Muscle layer of duodenum (tissue), 2 donors: ENCODE measurements around the gene RSBN1L.

Experiments used
- H3K27ac ChIP-seq: one replicate; pipeline ENCODE4 v1.7.0; 2013; ENCODE audit warnings: mild to moderate bottlenecking, low read length
- H3K27me3 ChIP-seq: one replicate; pipeline ENCODE4 v1.7.0; 2013; ENCODE audit warnings: low read depth, mild to moderate bottlenecking, control low read depth, low read length
- H3K36me3 ChIP-seq, 2 donors: one replicate each; pipeline ENCODE4 v1.7.0; 2013; ENCODE audit warnings: low read length in 2 of 2, control low read depth in 1 of 2, mild to moderate bottlenecking in 1 of 2; ENCODE audit not compliant: insufficient read depth in 2 of 2, control insufficient read depth in 1 of 2
- H3K4me1 ChIP-seq, 2 donors: one replicate each; pipeline ENCODE4 v1.7.0; 2013; ENCODE audit warnings: low read length in 2 of 2, mild to moderate bottlenecking in 2 of 2, control low read depth in 1 of 2, moderate library complexity in 1 of 2; ENCODE audit not compliant: insufficient read depth in 2 of 2, control insufficient read depth in 1 of 2
- H3K4me3 ChIP-seq, 2 donors: one replicate each; pipeline ENCODE4 v1.7.0; 2013; ENCODE audit warnings: low read length in 2 of 2, low read depth in 1 of 2, mild to moderate bottlenecking in 1 of 2
- H3K9me3 ChIP-seq, 2 donors: one replicate each; pipeline ENCODE4 v1.7.0; 2013; ENCODE audit warnings: low read length in 2 of 2, control low read depth in 1 of 2, mild to moderate bottlenecking in 1 of 2; ENCODE audit not compliant: control insufficient read depth in 1 of 2
- donor health status: healthy.

Gene RSBN1L

DNA sequence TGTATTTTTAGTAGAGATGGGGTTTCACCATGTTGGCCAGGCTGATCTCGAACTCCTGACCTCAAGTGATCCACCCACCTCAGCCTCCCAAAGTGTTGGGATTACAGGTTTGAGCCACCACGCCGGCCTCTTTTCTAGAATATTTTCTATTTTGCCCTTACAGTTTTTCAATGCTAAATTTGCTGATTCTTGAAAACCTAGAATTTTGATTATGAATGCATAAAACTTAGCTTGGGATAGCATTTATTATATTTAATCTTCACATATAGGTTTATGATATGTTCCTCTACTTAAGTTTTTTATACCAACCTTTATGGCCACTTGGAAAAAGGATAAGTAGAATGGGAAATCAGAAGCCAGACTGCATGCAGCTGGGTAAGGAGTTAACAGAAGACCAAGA lies 99.8 kb downstream of the RSBN1L start:
- Histone ChIP-seq H3K9me3 (no peaks in the 10 kb centered on the region), H3K36me3 (peaks cover 5 to 6% of the 10 kb centered on the region in 2 donors), H3K27me3 (no peaks in the 10 kb centered on the region), H3K4me1 (peaks cover 14 to 23% of the 10 kb centered on the region in 2 donors), H3K27ac (no peak overlapping the region), H3K4me3 (peak overlapping the region; percentile 83 to 93)

DNA sequence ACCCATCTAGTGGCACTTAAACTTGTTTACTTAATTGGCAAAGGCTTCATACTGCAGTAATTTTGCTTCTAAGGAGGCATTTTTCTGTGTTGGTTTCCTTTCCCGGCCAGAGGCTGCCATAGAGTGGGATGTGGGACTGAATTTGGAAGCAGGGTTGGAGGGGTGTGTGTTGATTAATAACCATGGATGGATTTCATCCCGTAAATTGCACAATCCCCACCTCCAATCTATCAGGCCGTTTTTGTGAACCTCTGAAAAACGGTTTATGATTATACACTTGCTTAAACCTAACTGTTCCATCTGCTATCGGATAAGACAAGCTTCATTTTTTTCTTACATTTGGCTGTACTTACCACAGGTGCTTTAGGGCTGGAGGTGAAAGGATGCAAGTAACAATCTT lies 100.7 kb downstream of the RSBN1L start:
- peaks cover 14 to 23% of the 10 kb centered on the region in 2 donors for H3K4me1 ChIP-seq
- H3K36me3 ChIP-seq, result peaks cover 5 to 6% of the 10 kb centered on the region in 2 donors
- H3K27me3 ChIP-seq, result no peaks in the 10 kb centered on the region
- H3K4me3 ChIP-seq, result peak overlapping the region; percentile 83 to 93
- H3K9me3 ChIP-seq, result no peaks in the 10 kb centered on the region
- peak overlapping the region; percentile 88 for H3K27ac ChIP-seq

DNA sequence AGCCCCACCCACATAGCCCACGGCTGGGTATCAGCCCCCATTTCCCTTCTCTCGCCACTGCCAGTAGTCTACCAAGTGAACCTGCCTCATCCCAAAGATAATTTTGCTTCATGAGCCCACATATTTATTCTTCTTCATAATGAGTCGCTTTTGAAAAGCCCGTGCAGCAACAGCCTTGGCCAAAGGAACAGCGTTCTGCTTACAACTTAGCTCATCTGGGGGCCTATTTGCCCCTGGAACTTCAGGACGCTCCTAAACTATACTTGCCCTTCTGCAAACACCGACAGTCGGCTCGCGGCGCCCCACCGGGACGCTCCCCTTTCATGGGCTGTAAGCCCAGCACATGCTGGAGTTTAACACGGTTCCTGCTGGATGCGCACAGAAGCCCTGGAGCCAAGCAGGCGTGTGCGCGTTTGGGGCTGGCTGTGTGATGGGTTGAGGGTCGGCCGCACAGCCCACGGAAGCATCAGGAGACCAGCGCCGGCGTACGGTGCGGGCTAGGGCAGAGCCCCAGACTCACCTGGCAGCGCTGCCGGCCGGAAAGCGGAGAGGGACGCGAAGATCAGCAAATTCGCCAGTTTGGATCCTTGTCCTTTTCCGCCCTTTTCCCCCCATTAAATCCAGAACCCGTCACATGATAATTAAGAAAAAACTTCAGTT lies 101.6 kb downstream of the RSBN1L start:
- Histone ChIP-seq H3K9me3 (no peaks in the 10 kb centered on the region), H3K27ac (peak overlapping the region; percentile 88), H3K27me3 (no peaks in the 10 kb centered on the region), H3K4me3 (peak overlapping the region; percentile 83 to 93), H3K4me1 (peaks cover 14 to 23% of the 10 kb centered on the region in 2 donors), H3K36me3 (peaks cover 5 to 6% of the 10 kb centered on the region in 2 donors)

DNA sequence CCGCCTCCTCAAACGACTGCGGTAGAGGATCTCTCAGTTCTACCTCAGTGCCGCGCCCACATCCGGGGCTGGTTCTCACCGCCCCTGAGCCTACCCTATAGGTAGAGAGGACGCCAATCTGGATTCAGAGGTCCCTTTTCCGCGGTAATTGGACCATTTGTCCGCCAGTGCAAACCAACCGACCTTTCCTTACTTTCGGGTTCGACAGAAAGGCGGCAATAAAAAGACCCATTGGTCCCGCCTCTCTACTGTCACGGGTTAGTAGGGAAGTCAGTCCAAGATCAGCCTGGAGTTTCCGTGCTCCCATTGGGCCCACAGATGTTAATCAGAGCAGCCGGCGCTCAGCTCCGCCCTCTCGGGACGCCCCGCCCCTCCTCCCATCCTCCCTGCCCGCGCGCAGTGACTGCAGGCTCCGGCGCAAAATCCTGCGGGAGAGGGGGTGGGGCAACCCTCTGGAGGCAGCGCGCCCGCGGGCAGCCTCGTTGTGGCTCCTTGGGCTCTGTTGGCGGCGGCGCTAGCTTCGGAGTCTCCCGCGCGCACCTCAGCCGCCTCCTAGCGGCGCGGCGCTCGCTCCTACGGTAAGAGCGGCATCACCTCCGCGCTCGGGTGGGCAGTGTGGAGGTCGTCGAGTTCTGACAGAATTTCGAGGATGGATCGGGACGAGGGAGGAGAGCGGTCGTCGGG lies 102.3 kb downstream of the RSBN1L start, which contains the start of the genes PHTF2 and TMEM60:
PHTF2 (plus strand) TSS at position 380 of the 684 bp plus-strand sequence.
TMEM60 (minus strand) TSS at position 41 of the 684 bp plus-strand sequence. CDS start 4,061 bp downstream, outside the sequence.
- peaks cover 14 to 23% of the 10 kb centered on the region in 2 donors for H3K4me1 ChIP-seq
- H3K27me3 ChIP-seq, result no peaks in the 10 kb centered on the region
- H3K36me3 ChIP-seq, result peaks cover 4 to 6% of the 10 kb centered on the region in 2 donors
- H3K4me3 ChIP-seq, result peak within 1 kb of the TSS; percentile 83 to 93
- no peaks in the 10 kb centered on the region for H3K9me3 ChIP-seq
- peak within 1 kb of the TSS; percentile 88 for H3K27ac ChIP-seq

DNA sequence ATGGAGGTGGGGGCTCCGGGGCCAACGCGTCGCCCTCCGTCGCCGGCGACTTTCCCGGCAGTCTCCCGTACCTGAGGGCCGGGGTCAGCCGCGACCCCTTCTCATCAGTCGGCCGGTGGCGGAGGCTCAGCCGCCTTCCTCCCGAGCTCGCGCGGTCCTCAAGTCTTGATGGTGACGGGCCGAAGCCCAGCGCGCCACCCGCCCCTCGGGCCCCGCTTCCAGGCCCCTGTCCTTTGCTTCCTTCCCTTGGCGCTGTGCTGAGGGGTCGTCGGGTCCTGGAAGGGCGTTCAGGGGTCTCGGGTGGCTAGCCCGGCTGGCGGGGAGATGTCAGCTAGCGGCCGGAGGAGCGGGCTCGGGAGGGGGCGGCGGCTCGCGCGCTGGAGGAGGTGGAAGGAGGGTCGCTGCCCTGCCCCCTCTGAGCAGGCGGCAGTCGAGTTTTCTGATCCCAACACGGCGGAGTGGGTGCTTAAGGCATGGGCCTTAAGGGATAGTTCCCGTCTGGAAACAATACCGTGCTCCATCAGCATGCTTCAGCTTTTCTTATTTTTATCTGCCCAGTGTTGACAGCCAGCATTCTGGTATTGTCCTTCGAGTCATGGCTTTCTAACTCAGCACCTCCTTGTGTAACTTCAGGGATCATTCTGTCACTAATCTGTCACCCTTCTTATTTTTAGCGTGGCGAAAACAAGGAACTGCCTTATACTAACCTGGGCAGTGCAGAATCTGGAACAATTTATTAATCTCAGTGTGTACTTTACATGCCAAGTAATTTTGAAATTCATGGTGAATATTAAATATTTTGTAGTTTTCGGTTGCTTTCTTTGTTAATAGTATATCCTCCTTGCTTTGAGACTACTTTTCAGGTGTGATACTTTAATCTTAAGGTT lies 103.1 kb downstream of the RSBN1L start:
- no peaks in the 10 kb centered on the region for H3K27me3 ChIP-seq
- no peaks in the 10 kb centered on the region for H3K9me3 ChIP-seq
- peaks cover 14 to 23% of the 10 kb centered on the region in 2 donors for H3K4me1 ChIP-seq
- peak overlapping the region; percentile 83 to 93 for H3K4me3 ChIP-seq
- no peaks in the 10 kb centered on the region for H3K36me3 ChIP-seq
- peak overlapping the region; percentile 55 for H3K27ac ChIP-seq

DNA sequence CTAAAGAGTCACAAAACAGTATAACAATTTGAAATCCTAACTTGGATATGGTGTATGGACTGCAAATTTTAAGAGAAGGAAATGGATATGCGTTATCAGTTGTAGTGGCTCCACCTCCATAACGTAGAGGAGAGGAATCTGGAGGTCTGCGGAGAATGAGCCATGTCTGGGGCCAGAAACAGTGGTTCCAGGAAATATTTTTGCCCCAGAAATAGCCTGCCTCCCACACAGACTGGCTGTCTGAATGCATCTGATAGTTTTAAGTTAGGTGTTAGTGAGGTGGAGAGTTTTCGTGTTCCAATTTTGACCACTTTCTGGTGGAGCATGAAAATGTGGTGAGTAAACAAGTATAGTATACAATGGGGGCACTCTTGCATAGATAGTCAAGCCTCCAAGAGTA lies 103.9 kb downstream of the RSBN1L start:
- no peaks in the 10 kb centered on the region for H3K36me3 ChIP-seq
- H3K27ac ChIP-seq, result no peak overlapping the region
- H3K9me3 ChIP-seq, result no peaks in the 10 kb centered on the region
- peaks cover 14 to 23% of the 10 kb centered on the region in 2 donors for H3K4me1 ChIP-seq
- H3K4me3 ChIP-seq, result peak overlapping the region in 1 of 2 donors; percentile 93
- no peaks in the 10 kb centered on the region for H3K27me3 ChIP-seq

DNA sequence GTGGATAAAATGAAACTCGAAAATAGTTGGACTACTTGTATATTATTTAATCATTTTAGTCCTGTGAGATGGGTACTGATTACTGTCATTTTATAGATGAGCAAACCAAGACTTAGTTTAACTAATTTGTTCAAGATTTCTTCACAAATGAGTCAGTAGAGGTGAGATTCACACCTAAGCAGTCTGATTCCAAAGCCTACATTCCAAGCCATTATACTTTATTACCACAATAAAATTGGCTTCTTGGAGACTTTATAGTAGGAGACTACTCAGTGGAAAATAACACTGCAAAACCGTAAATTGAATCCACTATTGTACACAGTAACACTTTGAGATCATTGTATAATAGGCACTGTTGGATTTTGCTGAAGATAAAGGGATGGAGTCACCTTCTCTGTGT lies 104.5 kb downstream of the RSBN1L start:
- no peak overlapping the region for H3K27ac ChIP-seq
- H3K27me3 ChIP-seq, result no peaks in the 10 kb centered on the region
- H3K4me3 ChIP-seq, result no peak overlapping the region
- H3K4me1 ChIP-seq, result peaks cover 14 to 23% of the 10 kb centered on the region in 2 donors
- H3K36me3 ChIP-seq, result no peaks in the 10 kb centered on the region
- H3K9me3 ChIP-seq, result peaks cover 0 to under 1% of the 10 kb centered on the region in 2 donors

DNA sequence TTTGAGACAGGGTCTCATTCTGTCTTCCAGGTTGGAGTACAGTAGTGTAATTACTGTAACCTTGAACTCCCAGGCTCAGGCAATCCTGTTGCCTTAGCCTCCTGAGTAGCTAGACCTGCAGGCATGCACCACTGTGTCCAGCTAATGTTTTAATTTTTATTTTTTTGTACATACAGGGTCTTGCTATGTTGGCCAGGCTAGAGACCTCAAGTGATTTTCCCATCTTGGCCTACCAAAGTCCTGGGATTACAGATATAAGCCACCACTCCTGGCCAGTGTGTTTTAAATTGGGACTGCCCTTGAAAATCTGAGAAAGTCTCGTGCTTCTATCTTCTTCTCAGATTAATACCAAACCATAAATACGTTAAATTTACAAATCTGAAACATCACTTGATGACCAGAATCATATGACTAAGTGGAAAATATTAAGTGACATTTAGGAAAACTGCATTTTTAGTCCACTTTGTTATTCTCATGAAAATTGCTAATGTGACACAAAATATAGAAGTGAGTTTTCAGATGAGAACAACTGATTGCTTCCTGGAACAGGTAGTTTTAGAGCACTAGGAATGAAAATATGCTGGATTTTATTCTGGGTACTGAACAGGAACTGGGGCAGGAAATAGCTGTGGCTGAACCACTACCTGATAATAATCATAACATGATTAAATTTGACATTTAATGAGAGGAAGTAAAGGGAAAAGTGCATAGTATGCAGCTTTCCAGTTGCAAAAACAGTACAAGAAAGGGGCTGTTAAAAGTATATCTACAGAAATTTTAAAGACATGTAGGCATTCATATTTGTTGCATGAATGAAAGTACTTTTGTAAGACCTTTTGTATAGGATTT lies 106.5 kb downstream of the RSBN1L start:
- Histone ChIP-seq H3K36me3 (no peaks in the 10 kb centered on the region), H3K4me3 (no peak overlapping the region), H3K9me3 (peaks cover 0 to 14% of the 10 kb centered on the region in 2 donors), H3K27me3 (no peaks in the 10 kb centered on the region), H3K4me1 (peaks cover 0 to 9% of the 10 kb centered on the region in 2 donors), H3K27ac (no peak overlapping the region)

DNA sequence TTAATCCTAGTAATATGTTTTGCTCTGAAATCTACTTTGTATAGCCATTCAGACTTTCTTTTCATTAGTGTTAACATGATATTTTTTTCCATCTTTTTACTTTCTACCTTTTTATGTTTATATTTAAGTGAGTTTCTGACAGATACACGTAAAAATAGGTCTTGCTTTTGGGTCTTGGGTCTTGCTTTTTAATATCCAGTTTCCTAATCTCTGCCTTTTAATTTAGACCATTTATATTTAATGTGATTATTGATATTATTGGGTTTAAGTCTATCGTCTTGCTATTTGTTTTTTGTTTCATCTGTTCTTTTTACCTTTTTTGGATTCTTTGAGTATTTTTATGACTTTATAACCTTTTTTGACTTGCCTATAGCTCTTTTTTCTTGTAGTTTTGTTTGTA lies 110.2 kb downstream of the RSBN1L start:
- no peaks in the 10 kb centered on the region for H3K4me1 ChIP-seq
- peaks cover 0 to 19% of the 10 kb centered on the region in 2 donors for H3K9me3 ChIP-seq
- H3K27me3 ChIP-seq, result no peaks in the 10 kb centered on the region

DNA sequence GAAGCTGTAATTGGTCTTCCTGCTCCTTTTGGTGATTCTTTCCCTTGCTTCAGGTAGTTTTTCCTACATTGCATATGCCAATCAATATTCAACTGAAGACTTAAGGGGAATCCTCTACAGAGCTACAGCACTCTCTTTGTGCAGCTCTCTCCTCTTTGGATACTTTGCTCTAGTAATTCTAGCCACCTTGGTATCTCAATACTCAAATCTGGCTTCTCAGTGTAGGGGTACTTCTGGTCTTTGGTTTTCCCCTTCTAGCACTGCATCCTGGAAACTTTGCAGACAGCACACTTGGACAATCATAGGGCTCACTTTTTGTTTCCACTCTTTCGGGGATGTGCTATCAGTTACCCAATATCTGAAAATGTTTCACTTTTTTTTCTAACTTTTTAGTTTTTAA lies 112.3 kb downstream of the RSBN1L start:
- no peaks in the 10 kb centered on the region for H3K27me3 ChIP-seq
- H3K4me1 ChIP-seq, result no peaks in the 10 kb centered on the region

More for the DNA sequence above, 110.2 kb downstream of the RSBN1L start:
- Histone ChIP-seq H3K4me3 (no peak overlapping the region), H3K27ac (no peak overlapping the region), H3K36me3 (no peaks in the 10 kb centered on the region)

More for the DNA sequence above, 112.3 kb downstream of the RSBN1L start:
- Histone ChIP-seq H3K27ac (no peak overlapping the region), H3K36me3 (no peaks in the 10 kb centered on the region), H3K4me3 (no peak overlapping the region), H3K9me3 (peaks cover 0 to 19% of the 10 kb centered on the region in 2 donors)
